ENCODE measurements around the gene TMEM208.

- TF ChIP-seq, protein P1, sequence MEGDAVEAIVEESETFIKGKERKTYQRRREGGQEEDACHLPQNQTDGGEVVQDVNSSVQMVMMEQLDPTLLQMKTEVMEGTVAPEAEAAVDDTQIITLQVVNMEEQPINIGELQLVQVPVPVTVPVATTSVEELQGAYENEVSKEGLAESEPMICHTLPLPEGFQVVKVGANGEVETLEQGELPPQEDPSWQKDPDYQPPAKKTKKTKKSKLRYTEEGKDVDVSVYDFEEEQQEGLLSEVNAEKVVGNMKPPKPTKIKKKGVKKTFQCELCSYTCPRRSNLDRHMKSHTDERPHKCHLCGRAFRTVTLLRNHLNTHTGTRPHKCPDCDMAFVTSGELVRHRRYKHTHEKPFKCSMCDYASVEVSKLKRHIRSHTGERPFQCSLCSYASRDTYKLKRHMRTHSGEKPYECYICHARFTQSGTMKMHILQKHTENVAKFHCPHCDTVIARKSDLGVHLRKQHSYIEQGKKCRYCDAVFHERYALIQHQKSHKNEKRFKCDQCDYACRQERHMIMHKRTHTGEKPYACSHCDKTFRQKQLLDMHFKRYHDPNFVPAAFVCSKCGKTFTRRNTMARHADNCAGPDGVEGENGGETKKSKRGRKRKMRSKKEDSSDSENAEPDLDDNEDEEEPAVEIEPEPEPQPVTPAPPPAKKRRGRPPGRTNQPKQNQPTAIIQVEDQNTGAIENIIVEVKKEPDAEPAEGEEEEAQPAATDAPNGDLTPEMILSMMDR (IDR thresholded peaks at IDR 0.05) = no peak
- no peak for TF ChIP-seq NR1H2 (CRISPR knock-in tag; IDR thresholded peaks at IDR 0.05)
- TF ChIP-seq IRF2 (CRISPR knock-in tag; IDR thresholded peaks at IDR 0.05; ENCODE audit: borderline replicate concordance, low read depth) = no peak
- TF ChIP-seq GTF2I (CRISPR knock-in tag; conservative IDR thresholded peaks at IDR 0.05) = no peak
Observed at GRCh38 chr16:67269766-67270165, 42.8 kb downstream of the TMEM208 start.

Measured in WTC11 (cell line).